ENCODE data around the gene SCUBE1. TPM values are rescaled to one million over a fixed set of nuclear protein-coding genes. Genes with fewer than 3 reads are reported as not detected.

SCUBE1 gene
- total and polyA plus RNA-seq, 2 of the 8 experiments (the other 6 are each of a cell fraction or from before 2014, with no cell fraction given) = 2.3 to 4.9 TPM

- TF ChIP-seq RNF2 (IDR thresholded peaks at IDR 0.05; ENCODE audit: borderline replicate concordance, low read depth, low read length, missing control alignments, poor library complexity, severe bottlenecking) (no peak), NRF1 (IDR thresholded peaks at IDR 0.05; ENCODE audit: low read depth, low read length) (no peak)
Observed at GRCh38 chr22:43237280-43237679, 105.9 kb downstream of the SCUBE1 start (continued).
